22Rv1 (cell line): Measurements from ENCODE around the gene KIAA1671.

ENCODE experiments used
- ZFX ChIP-seq: fragments of 450-650 bp; IDR thresholded peaks from 2 replicates; pipeline ENCODE4 v1.6.1; 2017; ENCODE audit warnings: antibody characterized with exemption, borderline replicate concordance
- TF ChIP-seq, protein P1 (sequence below): fragments of 450-650 bp; IDR thresholded peaks from 2 replicates; pipeline ENCODE4 v1.5.1; 2017; ENCODE audit warnings: mild to moderate bottlenecking

DNA sequence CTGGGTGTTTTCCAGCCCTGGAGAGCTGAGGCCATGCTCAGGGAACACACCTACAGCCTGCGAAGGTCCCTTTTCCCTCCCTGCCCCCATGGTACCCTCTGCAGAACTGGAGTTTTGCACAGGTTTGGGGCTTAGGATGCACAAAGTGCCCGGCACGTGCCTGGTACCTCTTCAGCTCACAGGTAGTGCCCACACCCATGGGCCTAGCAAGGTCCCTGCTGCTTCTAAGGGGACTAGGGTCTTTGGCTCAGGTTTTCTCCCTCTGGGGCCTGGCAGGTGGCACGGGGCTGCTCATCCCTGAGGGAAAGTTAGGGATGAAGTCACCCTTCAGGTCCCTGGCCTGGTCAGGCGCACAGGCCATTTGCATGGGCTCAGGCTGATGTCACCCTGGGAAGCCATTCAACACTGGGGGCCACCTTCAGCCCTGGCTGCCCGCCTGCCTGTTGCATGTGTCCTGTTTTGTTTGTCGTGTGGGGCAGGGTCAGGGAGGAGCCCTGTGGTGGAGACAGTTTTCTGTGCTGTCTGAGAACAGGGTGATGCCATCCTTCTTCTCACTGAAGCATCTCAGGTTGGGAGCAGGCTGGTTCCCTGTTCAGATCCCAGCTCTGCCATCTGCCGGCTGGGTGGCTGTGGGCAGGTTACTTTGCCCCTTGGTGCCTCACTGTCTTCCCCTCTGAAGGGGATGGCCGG is 178.8 kb downstream of the KIAA1671 start:
- TF ChIP-seq, protein P1, sequence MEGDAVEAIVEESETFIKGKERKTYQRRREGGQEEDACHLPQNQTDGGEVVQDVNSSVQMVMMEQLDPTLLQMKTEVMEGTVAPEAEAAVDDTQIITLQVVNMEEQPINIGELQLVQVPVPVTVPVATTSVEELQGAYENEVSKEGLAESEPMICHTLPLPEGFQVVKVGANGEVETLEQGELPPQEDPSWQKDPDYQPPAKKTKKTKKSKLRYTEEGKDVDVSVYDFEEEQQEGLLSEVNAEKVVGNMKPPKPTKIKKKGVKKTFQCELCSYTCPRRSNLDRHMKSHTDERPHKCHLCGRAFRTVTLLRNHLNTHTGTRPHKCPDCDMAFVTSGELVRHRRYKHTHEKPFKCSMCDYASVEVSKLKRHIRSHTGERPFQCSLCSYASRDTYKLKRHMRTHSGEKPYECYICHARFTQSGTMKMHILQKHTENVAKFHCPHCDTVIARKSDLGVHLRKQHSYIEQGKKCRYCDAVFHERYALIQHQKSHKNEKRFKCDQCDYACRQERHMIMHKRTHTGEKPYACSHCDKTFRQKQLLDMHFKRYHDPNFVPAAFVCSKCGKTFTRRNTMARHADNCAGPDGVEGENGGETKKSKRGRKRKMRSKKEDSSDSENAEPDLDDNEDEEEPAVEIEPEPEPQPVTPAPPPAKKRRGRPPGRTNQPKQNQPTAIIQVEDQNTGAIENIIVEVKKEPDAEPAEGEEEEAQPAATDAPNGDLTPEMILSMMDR: peak; percentile 24; the same call in 1 of the 2 replicates
- TF ChIP-seq ZFX: no peak
